SW480 (cell line): Measurements from ENCODE around the gene ZGPAT.
"Not testable (repeated sequence)": the region's sequence is repeated elsewhere in the genome, so short reads cannot be mapped to it uniquely, and the experiment has no call there.

Source experiments
- DNase-seq: peaks from one replicate; pipeline ENCODE4 v3.0.0-alpha.2; 2016; ENCODE audit warnings: low spot score

The ZGPAT gene

DNA sequence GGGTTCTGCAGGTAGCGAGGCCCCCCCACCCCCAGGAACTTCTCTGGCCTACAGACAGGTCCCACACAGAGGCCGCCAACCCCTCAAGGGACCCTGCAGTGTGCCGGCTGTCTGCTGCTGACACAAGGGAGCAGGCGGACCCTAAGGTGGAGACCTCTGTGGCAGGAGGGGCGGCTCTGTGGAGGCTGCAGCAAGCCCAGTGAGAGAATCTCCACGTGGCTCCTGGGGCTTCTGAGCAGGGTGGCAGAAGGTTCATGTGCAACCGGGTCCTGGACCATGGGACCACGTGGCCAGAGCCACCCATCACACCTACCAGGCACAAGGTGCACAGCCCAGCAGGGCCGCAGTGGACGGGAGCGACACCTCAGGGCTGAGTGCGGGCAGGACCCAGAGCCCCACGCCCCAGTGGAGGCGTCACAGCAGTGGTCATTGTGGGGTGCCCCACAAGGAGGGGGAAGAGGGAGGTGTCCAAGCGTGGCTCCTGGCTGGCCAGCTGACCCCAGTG lies 4.3 kb upstream of the ZGPAT start:
- DNase-seq: no peak

- DNase-seq: no peak
Measured at GRCh38 chr20:63703976-63704748, 3.7 kb upstream of the ZGPAT start.

GRCh38 chr20:63704749-63705117 lies 3.1 kb upstream of the ZGPAT start:
- no peak for DNase-seq

DNA sequence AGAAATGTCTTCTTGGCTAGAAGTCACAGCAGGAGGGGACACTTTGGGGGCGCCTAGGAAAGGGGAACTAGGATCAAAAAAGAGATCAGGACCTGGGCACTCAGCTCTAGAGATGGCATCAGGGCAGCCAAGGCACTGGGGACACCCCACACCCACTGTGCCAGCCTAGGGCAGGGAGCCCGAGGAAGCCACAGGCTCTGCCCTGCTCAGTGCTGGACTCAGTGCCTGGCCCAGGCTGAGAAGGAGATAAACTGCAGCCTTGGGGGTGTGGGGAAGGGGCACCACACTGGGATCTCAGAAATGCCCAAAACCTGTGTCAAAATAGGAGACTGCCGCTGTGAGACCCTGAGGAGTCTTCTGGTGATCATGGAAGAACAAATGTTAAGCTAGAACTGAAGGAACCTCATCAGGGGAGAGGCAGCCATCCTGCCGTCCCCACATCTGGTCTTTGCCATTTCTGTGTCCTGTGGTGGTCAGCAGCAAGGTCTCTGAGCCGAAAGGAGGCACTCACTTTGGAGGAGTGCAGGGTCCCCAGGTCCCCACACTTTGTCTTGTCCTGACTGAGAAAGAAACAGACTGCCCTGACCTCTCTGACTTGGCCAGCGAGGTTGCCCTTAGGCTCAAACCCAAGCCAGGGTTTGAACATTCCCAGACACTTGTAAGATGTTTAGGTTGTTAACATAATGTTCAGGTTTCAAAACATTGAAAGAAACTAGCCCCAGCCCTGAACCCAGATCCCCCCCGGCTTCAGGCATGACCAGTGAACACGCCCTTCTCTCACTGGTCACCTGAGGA lies 2.4 kb upstream of the ZGPAT start:
- DNase-seq: no peak

DNA sequence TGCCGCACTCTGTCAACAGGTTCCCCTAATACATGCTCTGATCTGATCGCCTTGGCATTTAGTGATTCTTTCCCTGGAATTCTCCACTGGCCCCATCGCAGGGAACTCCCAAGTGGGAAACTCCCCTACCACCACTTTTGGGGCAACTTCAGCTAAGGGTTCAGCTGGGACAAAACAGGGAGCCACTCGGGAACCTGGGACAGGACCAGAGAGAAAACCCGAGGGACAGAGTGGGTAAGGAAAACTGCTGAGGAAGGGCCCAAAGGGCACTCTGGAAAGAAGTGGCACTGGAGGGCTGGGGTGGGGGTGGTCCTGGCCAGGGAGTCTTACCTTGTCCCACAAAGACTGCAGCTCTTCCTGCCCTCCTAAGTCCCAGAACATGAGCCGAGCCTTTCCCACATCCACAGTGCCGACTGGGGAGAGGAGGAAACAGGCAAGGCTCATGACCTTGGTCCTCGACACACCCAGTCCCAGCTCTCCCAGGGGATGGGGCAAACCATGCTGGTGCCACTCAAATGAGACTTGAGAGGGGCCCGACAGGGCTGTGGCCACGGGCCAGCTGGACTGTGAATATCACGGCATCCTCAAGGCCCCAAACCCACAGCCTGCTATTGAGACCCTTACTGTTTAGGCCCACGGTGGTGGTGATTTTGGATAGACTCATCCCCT lies 1.7 kb upstream of the ZGPAT start:
- no peak for DNase-seq

DNA sequence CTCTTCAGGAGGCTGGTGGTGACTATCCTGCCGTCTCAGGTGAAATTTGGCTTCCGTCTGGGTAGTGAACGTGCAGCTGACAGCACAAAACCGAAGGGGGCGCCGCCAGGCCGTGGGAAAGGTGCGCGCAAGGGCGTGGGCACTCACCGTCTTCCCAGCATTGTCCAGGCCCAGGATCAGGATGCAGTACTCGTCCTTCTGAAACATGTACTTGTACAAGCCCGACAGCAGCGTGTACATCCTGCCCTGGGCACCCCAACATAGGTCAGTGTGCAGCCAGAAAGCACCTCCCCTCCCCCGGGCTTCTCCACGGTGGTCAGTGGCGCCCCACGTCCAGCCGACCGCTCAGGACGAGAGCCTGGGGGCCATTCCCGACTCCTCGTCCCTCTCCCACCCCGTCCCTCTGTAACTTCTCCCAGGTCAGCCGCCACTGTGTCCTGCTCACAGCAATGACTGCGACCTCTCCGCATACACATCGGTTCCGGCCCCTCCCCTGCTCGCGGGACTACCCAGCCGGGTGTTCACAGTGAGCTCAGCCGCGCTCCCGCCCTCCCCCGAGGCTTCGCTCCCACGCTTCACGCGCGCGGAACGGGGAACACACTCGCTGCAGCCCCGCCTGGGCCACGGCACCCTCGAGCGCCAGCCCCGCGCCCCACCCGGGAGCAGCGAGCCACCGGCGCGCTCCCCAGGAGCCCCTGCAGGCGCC lies 834 bp upstream of the ZGPAT start:
- DNase-seq: peak; percentile 84

DNA sequence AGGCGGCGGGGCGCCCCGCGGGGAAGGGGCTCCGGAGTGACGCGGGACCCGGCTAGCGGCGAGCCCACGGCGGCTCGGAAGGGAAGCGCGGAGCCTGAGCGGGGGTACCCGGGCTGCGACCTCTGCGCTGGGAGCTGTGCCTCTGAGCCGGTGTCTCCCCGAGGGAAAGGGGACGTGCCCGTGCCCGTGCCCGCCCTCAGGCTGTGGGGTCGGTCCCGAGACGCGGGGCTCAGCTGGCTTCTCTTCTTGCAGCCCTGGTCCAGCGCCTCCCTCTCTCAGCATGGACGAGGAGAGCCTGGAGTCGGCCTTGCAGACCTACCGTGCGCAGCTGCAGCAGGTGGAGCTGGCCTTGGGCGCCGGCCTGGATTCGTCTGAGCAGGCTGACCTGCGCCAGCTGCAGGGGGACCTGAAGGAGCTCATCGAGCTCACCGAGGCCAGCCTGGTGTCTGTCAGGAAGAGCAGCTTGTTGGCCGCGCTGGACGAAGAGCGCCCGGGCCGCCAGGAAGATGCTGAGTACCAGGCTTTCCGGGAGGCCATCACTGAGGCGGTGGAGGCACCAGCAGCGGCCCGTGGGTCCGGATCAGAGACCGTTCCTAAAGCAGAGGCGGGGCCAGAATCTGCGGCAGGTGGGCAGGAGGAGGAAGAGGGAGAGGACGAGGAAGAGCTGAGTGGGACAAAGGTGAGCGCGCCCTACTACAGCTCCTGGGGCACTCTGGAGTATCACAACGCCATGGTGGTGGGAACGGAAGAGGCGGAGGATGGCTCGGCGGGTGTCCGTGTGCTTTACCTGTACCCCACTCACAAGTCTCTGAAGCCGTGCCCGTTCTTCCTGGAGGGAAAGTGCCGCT lies 686 bp downstream of the ZGPAT start:
- DNase-seq: peak; percentile 56

GRCh38 chr20:63709149-63709527 lies 1.3 kb downstream of the ZGPAT start:
- DNase-seq: no peak

GRCh38 chr20:63711085-63711645 lies 3.3 kb downstream of the ZGPAT start:
- no peak for DNase-seq

DNA sequence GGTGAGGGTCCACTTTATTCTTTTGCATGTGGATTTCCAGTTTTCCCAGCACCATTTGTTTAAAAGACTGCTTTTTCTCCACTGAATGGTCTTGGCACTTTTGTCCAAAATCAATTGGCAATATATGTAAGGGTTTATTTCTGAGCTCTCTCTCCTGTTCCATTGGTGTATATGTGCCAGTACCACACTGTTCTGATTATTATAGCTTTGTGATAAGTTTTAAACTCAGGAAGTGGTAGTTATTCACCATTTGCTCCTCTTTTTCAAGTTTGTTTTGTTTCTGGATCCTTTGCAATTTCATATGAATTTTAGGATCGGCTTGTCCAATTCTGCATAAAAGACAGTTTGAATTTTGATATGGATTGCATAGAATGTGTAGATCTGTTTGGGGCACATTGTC lies 4.4 kb downstream of the ZGPAT start:
- DNase-seq: no peak

DNA sequence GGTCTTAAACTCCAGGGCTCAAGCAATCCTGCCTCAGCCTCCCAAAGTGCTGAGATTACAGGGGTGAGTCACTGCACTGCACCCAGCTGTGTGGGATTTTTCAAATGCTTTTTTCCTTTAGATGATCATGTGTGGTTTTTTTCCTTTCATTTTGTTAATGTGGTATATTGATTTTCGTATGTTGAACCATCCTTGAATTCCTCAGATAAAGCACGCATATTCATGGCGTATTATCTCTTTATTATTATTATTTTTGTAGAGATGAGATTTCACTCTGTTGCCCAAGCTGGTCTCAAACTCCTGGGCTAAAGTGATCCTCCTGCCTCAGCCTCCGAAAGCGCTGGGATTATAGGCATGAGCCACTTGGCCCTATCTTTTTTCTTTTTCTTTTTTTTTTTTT lies 7.0 kb downstream of the ZGPAT start:
- DNase-seq: no peak

DNA sequence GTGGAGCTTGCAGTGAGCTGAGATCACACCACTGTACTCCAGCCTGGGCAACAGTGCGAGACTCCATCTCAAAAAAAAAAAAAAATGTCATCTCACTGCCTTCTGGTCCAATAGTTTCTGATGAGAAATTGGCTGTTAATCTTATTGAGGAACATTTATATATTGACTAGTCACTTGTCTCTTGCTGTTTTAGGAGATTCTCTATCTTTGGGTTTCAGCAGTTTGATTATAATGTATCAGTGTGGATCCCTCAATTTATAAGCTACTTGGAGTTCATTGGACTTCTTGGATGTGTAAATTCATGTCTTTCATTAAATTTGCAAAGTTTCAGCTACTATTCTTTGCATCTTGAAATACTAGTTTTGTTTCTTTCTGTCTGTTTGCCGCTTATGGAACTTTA lies 11.2 kb downstream of the ZGPAT start:
- DNase-seq: no peak

DNA sequence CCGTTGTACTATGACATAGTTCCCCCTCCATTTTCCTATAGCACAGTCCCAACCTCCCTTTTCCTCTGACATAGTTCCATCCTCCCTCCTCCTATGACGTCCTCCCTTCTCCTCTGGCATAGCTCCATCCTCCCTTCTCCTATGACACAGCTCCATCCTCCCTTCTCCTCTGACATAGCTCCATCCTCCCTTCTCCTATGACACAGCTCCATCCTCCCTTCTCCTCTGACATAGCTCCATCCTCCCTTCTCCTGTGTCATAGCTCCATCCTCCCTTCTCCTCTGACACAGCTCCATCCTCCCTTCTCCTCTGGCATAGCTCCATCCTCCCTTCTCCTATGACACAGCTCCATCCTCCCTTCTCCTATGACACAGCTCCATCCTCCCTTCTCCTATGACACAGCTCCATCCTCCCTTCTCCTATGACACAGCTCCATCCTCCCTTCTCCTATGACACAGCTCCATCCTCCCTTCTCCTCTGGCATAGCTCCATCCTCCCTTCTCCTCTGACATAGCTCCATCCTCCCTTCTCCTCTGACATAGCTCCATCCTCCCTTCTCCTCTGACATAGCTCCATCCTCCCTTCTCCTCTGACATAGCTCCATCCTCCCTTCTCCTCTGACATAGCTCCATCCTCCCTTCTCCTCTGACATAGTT lies 15.3 kb downstream of the ZGPAT start:
- not testable (repeated sequence) for DNase-seq

- DNase-seq: not testable (repeated sequence)
Measured at GRCh38 chr20:63730189-63730733, 22.4 kb downstream of the ZGPAT start.

DNA sequence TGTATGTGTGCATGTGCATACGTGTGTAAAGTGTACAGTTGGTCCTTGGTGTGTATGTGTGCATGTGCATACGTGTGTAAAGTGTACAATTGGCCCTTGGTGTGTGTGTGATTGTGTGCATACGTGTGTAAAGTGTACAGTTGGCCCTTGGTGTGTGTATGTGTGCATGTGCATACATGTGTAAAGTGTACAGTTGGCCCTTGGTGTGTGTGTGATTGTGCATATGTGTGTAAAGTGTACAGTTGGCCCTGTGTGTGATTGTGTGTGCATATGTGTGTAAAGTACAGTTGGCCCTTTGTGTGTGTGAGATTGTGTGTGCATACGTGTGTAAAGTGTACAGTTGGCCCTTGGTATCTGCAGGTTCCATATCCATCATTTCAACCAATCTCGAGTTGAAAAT lies 23.6 kb downstream of the ZGPAT start:
- no peak for DNase-seq

- no peak for DNase-seq
Measured at GRCh38 chr20:63732118-63733095, 24.6 kb downstream of the ZGPAT start.

DNA sequence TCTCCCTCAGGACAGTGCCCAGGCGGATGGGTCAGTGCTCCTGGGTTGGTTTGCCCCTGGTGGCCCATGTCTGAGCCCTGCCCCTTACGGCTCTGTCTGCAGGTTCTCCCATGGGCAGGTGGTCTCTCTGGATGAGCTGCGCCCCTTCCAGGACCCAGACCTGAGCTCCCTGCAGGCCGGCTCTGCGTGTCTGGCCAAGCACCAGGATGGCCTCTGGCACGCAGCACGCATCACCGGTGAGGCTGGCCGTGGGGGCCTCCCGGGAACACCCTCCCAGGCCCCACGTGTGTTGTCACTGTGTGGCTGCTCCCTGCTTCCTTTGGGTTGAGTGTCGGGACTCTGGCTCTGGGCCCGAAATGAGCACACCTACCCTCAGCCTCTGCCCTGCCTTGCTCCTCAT lies 25.3 kb downstream of the ZGPAT start:
- no peak for DNase-seq

DNA sequence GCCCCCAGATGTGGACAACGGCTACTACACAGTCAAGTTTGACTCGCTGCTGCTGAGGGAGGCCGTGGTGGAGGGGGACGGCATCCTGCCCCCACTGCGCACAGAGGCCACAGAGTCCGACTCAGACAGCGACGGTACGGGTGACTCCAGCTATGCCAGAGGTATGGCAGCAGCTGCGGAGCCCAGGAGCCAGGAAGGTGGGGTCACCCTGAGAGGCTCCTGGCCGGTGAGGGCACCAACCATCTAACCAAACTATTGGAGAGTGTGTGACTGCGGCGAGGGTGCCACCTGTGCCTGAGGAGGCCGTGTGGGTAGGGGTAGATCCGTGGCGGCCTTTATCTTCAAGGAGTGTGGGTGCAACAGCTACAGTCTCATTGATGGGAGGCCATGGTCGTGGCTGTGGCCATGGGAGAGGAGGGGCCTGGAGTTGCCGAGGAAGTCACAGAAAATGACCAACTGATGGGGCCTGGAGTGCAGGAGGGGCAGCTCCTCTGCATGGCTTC lies 25.8 kb downstream of the ZGPAT start:
- DNase-seq: no peak
